Fibroblast of skin of back (primary cell): ENCODE measurements around the gene P2RX7. TPM values are rescaled to one million over a fixed set of nuclear protein-coding genes. Genes with fewer than 3 reads are reported as not detected.

Experiments
- DNase-seq: peaks from one replicate; pipeline ENCODE4 v3.0.0-alpha.2; 2013
- polyA plus RNA-seq, 2 experiments: library from polyadenylated mRNA; unstranded; fragments of 120-200 nt; gene quantifications; one replicate each; pipeline ENCODE4 v1.2.1, GENCODE V29; 2013; ENCODE audit not compliant: insufficient read length in 2 of 2

The P2RX7 gene
- polyA plus RNA-seq (2013, experiment 1 of 2; ENCODE audit: insufficient read length), result 0.08 TPM
- 0.17 TPM for polyA plus RNA-seq (2013, experiment 2 of 2; ENCODE audit: insufficient read length)

DNA sequence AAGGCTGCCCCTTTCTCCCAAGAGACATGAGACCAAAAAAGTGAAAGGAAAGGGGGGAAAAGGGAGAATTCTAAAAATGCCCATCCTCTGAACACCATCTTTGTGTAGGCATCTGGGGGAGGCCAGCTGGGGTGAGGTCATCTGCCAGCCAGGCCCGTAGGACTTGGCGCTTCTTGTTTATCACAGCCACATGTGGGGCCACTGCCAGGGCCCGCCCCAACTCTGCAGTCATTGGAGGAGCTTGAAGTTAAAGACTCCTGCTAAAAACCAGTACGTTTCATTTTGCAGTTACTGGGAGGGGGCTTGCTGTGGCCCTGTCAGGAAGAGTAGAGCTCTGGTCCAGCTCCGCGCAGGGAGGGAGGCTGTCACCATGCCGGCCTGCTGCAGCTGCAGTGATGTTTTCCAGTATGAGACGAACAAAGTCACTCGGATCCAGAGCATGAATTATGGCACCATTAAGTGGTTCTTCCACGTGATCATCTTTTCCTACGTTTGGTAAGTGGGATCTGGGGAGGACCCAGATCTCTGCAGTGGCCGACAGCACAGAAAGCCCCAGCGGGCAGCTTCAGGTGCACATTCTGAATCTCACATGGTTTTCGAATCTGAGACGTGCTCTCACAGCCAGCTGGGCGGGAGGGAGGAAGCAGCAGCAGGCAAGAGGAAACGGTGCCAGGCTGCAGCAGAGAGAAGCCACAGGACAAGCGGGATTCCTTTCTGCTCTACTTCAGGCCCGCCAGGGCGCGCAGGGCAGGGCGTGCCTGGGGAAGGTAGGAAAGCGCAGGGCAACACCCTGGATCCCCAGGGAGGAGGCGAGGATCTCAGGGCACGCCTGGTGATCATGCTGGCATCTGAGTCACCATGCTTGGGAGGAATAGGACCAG is at the start of gene P2RX7:
Gene P2RX7 (plus strand): TSS at position 276 of the 881 bp plus-strand sequence. CDS start 95 bp downstream, at position 371.
- DNase-seq, result peak; percentile 59

DNA sequence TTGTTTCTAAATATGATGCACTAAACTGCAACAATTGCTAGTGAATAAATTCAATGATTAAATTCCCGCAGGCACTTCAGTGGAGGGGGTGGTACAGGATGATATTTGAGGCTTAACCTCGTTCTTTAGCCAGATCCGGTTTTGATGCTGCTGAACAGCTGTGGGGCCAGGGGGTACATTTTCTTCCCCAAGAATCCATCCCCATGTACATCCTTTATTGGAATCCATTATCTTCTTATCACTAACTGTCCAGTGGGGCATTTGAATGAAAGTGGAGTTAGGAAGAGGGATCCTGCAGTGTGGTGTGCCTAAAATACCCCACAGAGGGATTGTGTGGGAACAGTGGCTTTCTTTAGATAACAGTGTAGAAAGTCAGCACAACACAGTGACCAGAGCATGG is 48.4 kb upstream of the P2RX7 start:
- no peak for DNase-seq

DNA sequence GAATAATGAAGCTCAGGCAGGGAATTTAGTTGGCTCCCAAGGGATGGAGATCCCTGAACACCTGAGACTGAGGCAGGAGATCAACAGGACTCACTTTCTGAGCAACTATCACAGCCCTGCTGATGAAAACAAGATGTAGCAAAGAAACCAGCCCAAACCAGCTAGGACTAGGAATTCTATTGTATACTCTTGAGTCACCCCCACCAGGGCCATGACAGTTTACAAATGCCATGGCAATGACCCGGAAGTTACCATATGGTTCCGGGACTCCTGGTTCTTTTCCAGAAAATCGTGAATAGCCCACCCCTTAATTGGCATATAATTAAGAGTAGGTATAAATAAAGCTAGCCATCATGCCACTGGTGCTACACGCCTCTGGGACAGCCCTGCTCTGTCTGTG is 47.6 kb upstream of the P2RX7 start:
- no peak for DNase-seq

DNA sequence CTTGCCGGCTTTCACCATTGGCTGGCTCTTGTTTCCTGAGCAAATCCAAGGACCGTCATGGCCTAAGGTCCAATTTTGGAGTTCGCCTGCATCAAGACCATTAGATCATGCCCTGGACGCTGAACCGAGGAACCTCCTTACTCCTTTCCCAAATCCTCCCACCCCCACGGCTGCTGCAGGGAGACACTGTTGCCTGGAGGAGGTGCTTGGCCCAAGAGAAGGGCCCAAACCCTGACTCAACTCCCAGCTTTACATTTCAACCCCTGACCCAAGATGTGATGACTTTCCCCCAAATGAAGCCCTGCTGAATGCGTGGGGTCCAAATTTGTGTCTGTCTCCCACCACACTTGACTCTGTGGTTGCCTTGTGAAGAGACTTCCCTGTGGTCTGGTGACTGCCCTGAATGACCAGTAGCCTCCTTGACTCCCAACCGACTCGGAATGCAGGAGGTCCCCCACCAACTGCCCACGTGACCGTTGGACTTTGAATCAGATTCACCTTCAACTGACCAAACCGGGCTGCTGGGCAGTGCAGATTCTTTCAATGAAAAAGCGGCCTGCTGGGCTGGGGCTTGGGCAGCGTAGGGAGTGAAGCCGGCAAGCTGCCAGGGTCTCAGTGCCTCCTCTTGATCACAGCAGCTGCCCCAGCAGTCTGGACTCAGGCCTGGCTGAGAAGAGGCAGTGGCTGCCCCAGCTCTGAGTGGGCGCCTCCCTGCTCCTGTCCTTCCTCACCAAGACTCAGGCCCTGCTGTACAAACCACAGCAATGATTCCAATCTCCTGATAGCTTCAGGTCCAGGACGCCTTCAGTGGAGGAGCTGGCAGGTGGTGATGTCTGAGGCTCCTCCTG is 46.9 kb upstream of the P2RX7 start:
- DNase-seq, result no peak

DNA sequence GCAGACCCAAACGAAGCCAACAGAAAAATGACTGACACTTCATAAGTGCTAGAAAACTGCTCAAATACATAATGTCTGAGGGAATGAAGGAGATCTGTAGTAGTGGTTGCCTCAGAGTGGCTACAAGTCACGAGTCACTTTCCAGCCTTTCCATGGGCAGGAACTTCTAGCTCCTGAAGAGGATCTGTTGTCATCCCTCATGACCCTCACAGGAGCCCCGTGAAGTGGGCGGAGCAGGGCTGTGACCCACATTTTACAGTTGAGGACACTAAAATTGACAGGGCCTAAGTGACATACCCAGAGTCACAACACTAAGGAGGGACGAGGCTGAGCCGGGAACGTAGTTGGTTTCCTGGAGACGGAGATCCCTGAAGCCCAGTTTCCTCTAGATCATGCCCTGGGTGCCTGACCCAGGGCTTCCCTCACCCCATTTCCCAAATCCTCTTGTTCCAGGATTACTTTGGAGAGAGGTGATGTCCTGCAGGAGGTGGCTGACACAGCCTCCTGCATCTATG is 45.8 kb upstream of the P2RX7 start:
- no peak for DNase-seq

DNA sequence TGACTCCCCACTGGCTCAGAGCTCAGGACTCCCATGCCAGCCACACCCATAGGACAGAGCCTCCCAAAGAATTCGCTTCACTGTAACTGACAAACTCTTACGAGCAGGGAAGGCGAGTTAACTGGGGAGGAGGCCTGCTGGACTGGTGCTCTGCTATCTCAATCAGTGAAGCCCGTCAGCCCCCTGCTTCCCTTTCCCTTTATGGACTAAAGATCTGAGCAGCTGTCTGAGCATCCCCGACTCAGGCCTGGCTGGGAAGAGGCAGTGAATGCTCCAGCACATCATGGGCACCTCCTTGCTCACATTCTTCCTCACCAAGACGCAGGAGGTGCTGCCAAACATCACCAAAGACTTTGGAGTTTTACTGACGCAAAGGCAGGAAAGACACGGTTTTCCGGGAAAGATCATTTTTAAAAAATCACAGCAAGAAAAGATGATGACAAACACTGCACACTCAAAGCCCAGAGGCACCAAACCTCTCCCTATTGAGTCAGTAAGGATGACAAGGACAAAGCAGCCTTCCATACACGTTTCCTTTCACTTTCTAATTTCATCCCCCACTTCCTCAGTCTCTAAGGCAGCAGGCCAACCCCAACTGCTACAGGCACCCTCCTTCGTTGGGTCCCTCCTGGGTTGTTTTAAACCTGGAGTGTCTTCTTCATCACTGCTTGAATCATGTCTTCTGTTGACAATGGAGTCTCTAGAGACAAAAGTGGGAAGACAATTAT is 45.0 kb upstream of the P2RX7 start:
- no peak for DNase-seq

DNA sequence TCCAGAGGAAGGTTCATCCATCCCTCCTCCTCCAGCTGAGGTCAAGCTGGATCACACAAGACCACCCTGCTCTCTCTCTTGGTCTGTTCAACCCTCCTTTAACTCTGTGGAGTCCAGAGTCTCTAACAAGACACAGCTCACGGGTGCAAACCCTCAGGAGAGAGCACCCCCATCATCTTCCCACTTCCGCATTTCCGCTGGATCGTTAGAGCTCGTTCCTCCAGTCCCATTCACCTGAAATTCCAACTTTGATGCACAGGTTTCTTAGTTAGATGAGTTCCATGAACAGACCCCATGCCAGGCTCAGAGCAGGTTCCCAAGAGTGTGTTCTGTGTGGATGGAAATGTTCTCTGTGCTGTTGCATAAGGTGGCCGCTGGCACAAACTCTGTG is 44.5 kb upstream of the P2RX7 start:
- no peak for DNase-seq

DNA sequence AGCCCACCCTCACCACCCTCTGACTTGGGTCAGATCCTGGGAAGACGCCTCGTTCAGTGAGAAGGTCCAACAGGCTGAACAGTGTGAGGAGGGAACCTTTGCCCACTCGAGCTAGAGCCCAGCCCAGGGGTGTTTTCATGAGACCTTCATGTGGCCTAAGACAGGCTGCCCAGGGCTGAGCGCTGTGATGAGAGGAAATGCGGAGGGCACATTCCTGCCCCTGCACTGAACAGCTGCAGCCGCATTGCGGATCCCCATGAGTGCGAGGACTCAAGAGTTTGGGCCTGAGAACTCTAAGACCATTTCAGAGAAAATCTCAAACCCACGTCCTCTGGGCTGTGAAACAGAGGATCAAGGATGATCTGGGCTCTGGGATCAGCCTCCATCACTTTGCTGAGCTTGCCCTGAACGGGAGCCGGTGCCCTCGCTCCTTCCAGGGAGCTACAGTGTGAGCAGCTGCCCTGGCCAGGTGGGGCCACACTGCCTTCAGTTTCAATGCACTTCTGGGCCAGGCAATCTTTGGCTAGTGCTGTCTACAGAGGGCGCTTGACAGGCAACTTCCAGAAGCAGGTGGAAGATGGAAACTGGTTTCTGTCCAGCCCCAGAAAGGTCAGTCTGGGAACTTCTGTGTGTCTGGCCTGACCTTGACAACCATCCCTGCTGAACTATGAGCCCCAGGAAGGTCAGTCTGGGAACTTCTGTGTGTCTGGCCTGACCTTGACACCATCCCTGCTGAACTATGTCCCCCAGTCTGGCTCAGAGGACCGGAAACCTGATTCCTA is 43.5 kb upstream of the P2RX7 start:
- DNase-seq, result no peak

DNA sequence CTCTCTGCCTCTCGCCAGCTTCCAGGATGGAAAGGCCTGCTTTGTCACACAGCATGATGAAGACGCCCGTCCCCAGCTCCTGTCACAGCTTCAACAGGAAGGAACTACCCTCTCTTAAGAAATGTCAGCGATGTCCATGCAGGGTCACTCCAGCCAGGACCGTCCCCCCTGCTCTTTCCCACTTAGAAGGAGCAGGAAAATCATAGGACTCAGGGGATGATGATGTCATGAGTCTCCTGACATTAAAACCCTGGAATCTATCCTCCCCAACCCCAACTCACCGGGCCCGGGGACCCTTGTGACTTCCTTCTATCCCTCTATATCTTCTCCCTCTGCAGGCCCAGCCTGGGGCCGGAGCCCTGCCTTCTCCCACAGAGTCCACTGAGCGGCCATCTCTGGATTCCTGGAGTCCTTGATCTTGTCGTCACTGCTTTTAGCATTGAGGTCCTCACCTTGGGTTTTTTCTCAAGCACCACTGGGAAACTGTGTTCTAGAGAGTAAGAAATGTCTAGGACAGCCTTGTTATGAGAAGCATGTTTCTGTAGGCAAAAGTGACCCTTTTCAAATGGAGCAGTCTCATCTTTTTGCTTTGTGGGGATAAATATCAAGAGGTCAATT is 42.8 kb upstream of the P2RX7 start:
- no peak for DNase-seq

DNA sequence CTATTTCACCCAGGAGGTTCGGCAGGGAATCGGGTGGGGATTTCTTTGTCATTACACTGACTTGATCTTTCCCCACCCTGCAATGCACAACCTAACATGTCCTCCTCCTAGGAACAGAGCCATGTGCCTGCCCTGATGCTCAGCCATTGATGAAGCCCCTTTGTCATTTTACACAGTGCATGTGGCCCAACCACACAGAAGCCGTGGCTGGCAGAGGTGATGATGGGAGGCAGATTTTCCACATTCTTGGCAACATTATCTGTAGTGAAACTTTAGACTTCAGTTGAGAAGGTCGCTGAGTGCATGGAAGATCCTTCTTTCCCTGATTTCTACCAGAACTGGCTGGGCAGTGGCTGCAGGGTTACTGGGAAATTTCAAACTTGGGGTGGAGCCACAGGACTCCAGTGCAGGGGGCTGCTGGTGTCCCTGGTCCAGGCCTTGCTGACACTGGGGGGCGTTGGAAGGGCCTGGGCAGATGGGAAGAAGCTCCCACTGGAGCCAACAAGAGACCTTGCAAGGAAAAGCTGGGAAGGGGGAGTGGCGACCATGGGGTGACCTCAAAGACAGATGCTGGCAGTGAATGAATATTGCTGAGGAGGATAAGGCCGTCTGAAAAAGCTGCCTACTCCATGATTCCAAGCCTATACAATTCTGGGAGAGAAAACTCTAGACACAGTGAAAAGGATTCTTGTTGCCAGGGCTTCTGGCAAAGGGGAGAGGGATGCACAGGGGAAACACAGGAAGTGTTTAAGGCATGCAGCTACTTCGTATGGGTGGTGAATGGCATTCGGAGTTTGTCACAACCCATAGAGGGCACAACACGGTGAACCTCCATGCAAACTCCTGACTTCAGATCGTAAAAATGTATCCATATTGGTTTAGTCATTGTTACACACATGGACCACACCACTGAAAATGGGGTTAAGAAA is 41.8 kb upstream of the P2RX7 start:
- no peak for DNase-seq

DNA sequence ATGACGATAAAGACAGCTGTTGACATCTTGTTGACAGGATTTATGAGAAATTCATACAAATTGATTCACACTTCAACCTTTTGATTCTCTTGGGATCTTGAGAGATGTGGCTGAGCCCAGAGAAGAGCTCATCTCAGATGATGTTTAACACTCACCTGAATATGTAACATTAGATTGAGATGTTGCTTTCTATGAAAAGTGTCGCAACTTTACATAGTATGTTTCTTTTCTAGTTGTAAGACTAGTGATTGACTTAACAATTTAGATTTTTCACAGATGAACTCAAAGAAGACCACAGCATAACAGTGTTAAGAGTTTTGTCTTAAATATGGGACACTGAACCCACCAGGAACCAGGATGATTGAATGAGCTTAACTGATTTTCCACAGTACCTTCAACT is 40.6 kb upstream of the P2RX7 start:
- DNase-seq, result no peak

DNA sequence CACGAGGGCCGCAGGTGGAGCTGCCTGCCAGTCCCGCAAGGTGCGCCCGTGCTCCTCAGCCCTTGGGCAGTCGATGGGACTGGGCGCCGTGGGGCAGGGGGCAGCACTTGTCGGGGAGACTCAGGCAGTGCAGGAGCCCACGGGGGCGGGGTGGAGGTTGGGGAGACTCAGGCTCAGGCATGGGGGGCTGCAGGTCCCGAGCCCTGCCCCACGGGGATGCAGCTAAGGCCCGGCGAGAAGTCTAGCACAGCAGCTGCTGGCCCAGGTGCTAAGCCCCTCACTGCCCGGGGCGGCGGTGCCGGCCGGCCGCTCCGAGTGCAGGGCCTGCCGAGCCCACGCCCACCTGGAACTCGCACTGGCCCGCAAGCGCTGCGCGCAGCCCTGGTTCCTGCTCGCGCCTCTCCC is 39.2 kb upstream of the P2RX7 start:
- DNase-seq, result no peak

DNA sequence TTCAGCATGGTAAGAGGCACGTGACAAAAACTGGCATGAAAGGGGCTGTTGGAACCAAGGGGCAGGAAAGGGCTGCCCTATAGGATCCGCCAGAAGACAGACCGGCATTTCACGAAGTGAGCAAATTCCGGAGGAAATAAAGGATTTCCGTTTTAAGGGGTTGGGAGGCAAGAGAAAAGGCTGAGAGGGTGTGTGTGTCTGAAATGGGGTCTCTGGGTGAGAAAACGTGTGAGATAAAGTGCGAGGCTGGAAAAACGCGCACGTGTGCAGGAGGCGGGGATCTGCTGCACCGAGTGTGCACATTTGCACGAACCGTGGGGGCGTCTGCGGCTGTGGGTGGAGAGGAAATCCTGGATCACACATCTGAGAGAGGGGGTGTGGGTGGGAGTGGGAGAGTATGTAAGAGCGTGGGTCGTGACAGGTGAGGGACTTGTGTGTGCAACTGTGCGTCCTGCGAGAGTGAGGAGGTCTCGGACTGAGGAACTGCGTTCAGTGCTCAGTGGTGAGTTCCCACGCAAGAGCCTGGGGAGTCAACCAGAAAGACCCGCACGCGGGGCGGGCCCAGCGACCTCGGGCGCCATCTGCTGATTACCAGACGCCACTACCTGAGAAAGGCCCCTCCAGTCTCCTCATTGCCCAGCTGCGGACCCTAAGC is 37.0 kb upstream of the P2RX7 start:
- peak; percentile 45 for DNase-seq

DNA sequence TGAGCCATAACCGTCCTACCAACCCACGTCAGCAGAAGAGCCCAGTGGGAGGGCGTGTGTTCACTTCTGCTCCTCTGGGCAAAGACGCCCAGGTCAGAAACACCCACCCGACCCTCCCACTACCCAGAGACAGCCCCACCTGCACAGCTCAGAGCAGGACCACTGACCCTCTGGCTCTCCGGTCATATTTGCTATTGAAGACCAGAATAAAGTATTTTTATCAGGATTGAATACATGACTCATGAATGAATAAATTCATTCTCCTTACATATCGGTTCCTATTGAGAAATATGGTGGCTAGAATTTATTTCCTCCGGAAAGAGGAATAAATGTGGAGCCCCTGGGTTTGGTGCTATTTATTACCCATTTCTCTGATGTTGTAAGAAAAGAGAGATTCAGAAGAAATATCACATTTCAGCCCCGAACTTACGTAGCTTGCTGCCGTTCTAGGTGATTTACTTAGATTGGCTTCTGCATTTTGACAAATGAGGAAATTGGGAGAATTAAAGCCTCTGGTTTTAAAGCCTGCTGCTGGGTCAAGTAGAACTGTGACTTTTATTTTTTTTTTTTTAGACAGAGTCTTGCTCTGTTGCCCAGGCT is 36.4 kb upstream of the P2RX7 start:
- DNase-seq, result no peak

DNA sequence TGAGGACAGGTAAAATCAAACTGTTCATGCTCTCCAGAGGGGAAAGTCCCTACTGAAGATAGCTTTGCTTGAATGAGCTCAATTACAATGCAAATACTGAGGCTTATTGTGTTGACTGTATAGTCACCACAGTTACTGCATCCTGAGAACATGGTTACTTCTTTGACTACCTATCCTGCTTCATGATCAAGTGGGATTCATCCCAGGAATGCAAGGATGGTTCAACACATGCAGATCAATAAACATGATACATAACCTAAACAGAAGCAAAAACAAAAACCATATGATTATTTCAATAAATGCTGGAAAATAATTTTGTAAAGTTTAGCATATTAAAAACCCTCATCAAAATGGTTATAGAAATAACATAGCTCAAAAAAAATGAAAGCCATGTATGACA is 32.9 kb upstream of the P2RX7 start:
- DNase-seq, result no peak

DNA sequence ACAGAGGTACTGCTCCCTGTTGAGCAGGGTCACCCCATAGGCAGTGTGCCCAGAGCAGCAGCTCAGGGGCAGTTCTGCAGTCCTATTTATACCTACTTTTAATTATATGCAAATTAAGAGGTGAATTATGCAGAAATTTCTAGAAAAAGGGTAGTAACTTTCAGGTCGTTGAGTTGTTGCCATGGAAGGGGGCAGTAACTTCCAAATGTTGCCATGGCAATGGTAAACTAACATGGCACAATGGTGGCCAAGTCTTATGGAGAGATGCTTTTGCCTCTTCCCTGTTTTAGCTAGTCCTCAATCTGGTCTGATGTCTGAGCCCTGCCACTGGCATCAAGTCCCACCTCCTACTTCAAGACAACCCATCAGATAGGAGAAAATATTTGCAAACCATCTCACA is 30.4 kb upstream of the P2RX7 start:
- DNase-seq, result no peak

DNA sequence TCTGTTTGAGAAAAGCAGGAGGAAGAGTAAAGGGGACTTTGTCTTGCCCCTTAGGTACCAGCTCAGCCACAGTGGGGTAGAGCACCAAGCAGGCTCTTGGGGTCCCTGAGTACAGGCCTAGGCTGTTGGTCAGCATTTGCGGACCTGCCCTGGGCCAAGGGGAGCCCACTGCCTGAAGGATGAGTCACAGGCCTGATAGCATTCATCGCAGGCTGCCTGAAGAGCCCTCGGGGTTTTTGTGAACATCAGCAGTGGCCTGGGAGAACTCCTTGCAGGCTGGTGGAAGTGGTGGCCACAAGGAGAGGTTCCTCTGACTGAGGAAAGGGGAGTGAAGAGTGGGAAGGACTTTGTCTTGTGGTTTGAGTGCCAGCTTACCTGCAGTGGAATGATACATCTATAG is 25.0 kb upstream of the P2RX7 start:
- DNase-seq, result no peak

DNA sequence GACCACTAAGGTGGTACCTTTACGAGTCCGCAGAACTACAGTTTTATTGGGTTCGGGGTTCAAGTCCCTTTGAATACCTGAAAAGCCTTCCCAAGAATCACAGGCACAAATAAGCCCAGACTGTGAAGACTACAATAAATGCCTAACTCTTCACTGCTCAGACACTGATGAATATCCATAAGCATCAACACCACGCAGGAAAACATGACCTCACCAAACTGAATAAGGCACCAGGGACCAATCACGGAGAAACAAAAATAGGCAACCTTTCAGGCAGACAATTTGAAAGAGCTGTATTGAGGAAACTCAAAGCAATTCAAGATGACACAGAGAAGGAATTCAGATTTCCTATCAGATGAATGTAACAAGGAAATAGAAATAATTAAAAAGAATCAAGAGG is 24.2 kb upstream of the P2RX7 start:
- no peak for DNase-seq
